Thymus (tissue), 11 donors: ENCODE results near the gene MAGT1. TPM values are rescaled to one million over a fixed set of nuclear protein-coding genes. Genes with fewer than 3 reads are reported as not detected.
"Not testable (repeated sequence)": the region's sequence is repeated elsewhere in the genome, so short reads cannot be mapped to it uniquely, and the experiment has no call there.

Experiments used
- DNase-seq, 9 donors: peaks; one replicate each; pipeline ENCODE4 v3.0.0-alpha.2; 2013; ENCODE audit warnings: low spot score in 9 of 9, low read depth in 6 of 9, missing footprints in 1 of 9
- H3K27ac ChIP-seq, 2 donors: one replicate each; pipeline ENCODE4 v1.5.1; 2013; ENCODE audit warnings: control low read depth in 1 of 2, low read depth in 1 of 2, low read length in 1 of 2, mild to moderate bottlenecking in 1 of 2, moderate library complexity in 1 of 2
- H3K27me3 ChIP-seq, 2 donors: one replicate each; pipeline ENCODE4 v1.5.1; 2013; ENCODE audit warnings: low read length in 1 of 2; ENCODE audit not compliant: control insufficient read depth in 2 of 2, insufficient read depth in 1 of 2
- H3K36me3 ChIP-seq, 2 donors: one replicate each; pipeline ENCODE4 v1.5.1; 2013; ENCODE audit warnings: low read length in 1 of 2, mild to moderate bottlenecking in 1 of 2, moderate library complexity in 1 of 2; ENCODE audit not compliant: control insufficient read depth in 2 of 2, insufficient read depth in 2 of 2
- H3K4me1 ChIP-seq, 2 donors: one replicate each; pipeline ENCODE4 v1.5.1; 2013; ENCODE audit warnings: low read length in 2 of 2; ENCODE audit not compliant: control insufficient read depth in 2 of 2, insufficient read depth in 2 of 2
- H3K4me3 ChIP-seq, 2 donors: one replicate each; pipeline ENCODE4 v1.5.1; 2013; ENCODE audit warnings: low read length in 2 of 2, control low read depth in 1 of 2, mild to moderate bottlenecking in 1 of 2
- H3K9me3 ChIP-seq, 2 donors: one replicate each; pipeline ENCODE4 v1.5.1; 2013; ENCODE audit warnings: low read length in 1 of 2, mild to moderate bottlenecking in 1 of 2; ENCODE audit not compliant: control insufficient read depth in 2 of 2, insufficient read depth in 1 of 2
- WGBS: extraction: QIAGEN DNeasy Blood & Tissue Kit; methylation state at CpG from one replicate; pipeline ENCODE4 v1.1.7; 2013; 5-methylcytosine and 5-hydroxymethylcytosine counted together
- polyA plus RNA-seq: library from polyadenylated mRNA; stranded (reverse); fragments of 200-250 nt; gene quantifications from one replicate; pipeline ENCODE4 v1.2.3, GENCODE V29; 2013
- total RNA-seq: library from RNA; stranded (reverse); fragments of 120-200 nt; gene quantifications from one replicate; pipeline ENCODE4 v1.2.4, GENCODE V29; 2013
- donor health status: healthy.

Gene MAGT1
- total and polyA plus RNA-seq, 2 donors, result 25.7 to 33.1 TPM

DNA sequence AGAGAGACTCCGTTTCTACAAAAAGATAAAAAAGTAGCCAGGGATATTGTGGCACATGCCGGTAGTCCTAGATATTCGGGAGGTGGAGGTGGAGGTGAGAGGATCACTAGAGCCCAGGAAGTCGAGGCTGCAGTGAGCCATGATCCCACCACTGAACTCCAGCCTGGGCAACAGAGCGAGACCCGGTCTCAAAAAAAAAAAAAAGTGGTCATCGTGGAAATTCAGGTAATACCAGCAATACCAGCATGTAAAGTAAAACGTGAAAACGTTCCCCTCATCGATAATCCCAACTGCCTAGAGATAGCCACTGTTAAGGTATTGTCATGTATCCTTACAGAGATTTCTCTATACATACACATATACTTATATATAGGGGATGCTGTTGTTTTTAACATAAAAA is 1.5 kb downstream of the MAGT1 start:
- Histone ChIP-seq H3K4me1 (peaks cover 0 to 4% of the 10 kb centered on the region in 2 donors), H3K36me3 (no peaks in the 10 kb centered on the region), H3K27me3 (no peaks in the 10 kb centered on the region), H3K4me3 (no peak overlapping the region), H3K9me3 (no peaks in the 10 kb centered on the region), H3K27ac (no peak overlapping the region)
- DNase-seq, result no peak
- WGBS, result 91% methylated on average over 10 of the region's 10 CpGs

- H3K27ac ChIP-seq, result no peak overlapping the region
- no peak for DNase-seq
- H3K4me1 ChIP-seq, result peaks cover 0 to 4% of the 10 kb centered on the region in 2 donors
- no peak overlapping the region for H3K4me3 ChIP-seq
- WGBS, result 95% methylated on average over 2 of the region's 2 CpGs
- H3K27me3 ChIP-seq, result no peaks in the 10 kb centered on the region
- no peaks in the 10 kb centered on the region for H3K36me3 ChIP-seq
- H3K9me3 ChIP-seq, result no peaks in the 10 kb centered on the region
These were observed 2.3 kb downstream of the MAGT1 start for GRCh38 chrX:77892887-77893286.

GRCh38 chrX:77881418-77881817 is 13.8 kb downstream of the MAGT1 start:
- not testable (repeated sequence) for H3K27ac ChIP-seq, H3K4me1 ChIP-seq, DNase-seq, H3K4me3 ChIP-seq, H3K9me3 ChIP-seq, H3K36me3 ChIP-seq, H3K27me3 ChIP-seq
- WGBS, result 95% methylated on average over 4 of the region's 4 CpGs

DNA sequence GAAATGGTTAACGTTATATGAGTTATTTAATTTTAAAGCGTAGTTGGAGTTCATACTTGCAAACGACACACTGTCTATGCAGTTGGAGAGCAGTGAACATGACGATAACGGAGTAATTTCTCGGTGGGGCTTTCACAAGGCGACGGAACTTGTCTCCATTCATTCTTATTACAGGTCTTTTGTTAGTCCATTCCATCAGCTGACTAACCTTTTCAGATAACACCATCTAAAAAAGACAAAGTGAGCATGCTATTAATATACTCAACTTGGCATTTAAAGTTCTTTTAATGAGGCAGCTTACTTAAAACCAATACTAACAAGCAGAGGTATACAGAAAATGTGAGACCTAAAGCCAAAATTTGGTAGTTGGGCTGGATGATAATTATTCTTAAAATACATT is 19.9 kb downstream of the MAGT1 start:
- DNase-seq, result no peak
- H3K4me1 ChIP-seq, result no peaks in the 10 kb centered on the region
- 96% methylated on average over 8 of the region's 8 CpGs for WGBS
- H3K4me3 ChIP-seq, result no peak overlapping the region
- H3K36me3 ChIP-seq, result peaks cover 0 to 14% of the 10 kb centered on the region in 2 donors
- no peaks in the 10 kb centered on the region for H3K27me3 ChIP-seq
- H3K9me3 ChIP-seq, result no peaks in the 10 kb centered on the region
- H3K27ac ChIP-seq, result no peak overlapping the region

DNA sequence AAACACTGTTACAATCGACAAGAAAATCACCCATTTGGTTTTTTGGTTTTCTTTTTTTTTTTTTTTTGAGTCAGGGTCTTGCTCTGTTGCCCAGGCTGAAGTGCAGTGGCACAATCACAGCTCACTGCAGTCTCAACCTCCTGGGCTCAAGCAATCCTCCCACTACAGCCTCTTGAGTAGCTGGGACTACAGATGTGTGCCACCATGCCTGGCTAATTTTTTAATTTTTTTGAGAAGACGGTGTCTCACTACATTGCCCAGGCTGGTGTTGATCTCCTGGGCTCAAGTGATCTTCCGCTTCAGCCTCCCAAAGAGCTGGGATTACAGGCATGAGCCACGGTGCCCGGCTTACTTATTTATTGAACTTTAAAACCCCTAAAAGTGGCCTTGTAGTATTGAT is 63.7 kb downstream of the MAGT1 start:
- not testable (repeated sequence) for H3K36me3 ChIP-seq, H3K27ac ChIP-seq, DNase-seq, H3K4me1 ChIP-seq, H3K4me3 ChIP-seq, H3K9me3 ChIP-seq, H3K27me3 ChIP-seq
- WGBS, result 99% methylated on average over 5 of the region's 5 CpGs

GRCh38 chrX:77821989-77822388 is 73.2 kb downstream of the MAGT1 start:
- WGBS, result 97% methylated on average over 2 of the region's 2 CpGs
- not testable (repeated sequence) for H3K27ac ChIP-seq, H3K9me3 ChIP-seq, H3K4me3 ChIP-seq, H3K36me3 ChIP-seq, H3K4me1 ChIP-seq, H3K27me3 ChIP-seq, DNase-seq

- Histone ChIP-seq H3K9me3 (no peaks in the 10 kb centered on the region), H3K27ac (no peak overlapping the region), H3K4me1 (no peaks in the 10 kb centered on the region), H3K4me3 (no peak overlapping the region), H3K36me3 (peaks cover 2 to 4% of the 10 kb centered on the region in 2 donors), H3K27me3 (no peaks in the 10 kb centered on the region)
- no peak for DNase-seq
- WGBS, result 97% methylated on average over 9 of the region's 9 CpGs
These were observed 75.0 kb downstream of the MAGT1 start for GRCh38 chrX:77820091-77820727.

- Histone ChIP-seq H3K27me3 (no peaks in the 10 kb centered on the region), H3K4me1 (no peaks in the 10 kb centered on the region), H3K27ac (no peak overlapping the region), H3K9me3 (no peaks in the 10 kb centered on the region), H3K36me3 (no peaks in the 10 kb centered on the region), H3K4me3 (no peak overlapping the region)
- 96% methylated on average over 1 of the region's 1 CpG for WGBS
- DNase-seq, result no peak
These were observed 81.0 kb downstream of the MAGT1 start for GRCh38 chrX:77814210-77814609.

- DNase-seq, result no peak
- Histone ChIP-seq H3K27ac (no peak overlapping the region), H3K4me3 (no peak overlapping the region), H3K4me1 (no peaks in the 10 kb centered on the region), H3K27me3 (no peaks in the 10 kb centered on the region), H3K36me3 (no peaks in the 10 kb centered on the region), H3K9me3 (no peaks in the 10 kb centered on the region)
- 100% methylated on average over 1 of the region's 1 CpG for WGBS
These were observed 93.0 kb downstream of the MAGT1 start for GRCh38 chrX:77802201-77802600.

- no peaks in the 10 kb centered on the region for H3K9me3 ChIP-seq
- no peak overlapping the region for H3K27ac ChIP-seq
- no peaks in the 10 kb centered on the region for H3K27me3 ChIP-seq
- 96% methylated on average over 1 of the region's 1 CpG for WGBS
- H3K4me3 ChIP-seq, result no peak overlapping the region
- no peaks in the 10 kb centered on the region for H3K4me1 ChIP-seq
- no peaks in the 10 kb centered on the region for H3K36me3 ChIP-seq
- DNase-seq, result no peak
These were observed 100.1 kb downstream of the MAGT1 start for GRCh38 chrX:77795124-77795523.
